ENCODE measurements around the gene TP63.

TP63 gene

DNA sequence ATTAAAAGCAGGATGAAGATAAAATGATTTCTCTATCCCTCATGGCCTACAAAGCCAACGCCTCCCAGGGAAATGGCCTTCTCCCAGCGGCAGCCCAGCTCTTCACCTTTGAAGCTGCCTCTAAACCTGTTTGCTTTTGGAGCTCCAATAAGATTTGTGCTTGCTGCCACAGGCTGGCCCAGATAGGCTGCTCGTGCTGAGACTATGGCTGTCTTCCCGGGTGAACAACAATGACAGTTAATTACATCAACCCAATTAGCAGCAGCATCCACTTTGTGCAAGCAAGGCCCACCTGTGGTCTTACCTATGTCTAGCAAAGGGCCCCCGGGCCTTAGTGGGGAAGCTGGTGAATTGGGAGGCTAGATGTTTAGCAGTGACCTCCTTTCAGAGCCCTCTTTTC, 309.9 kb downstream of the TP63 start:
- Histone ChIP-seq H3K27ac (no peak overlapping the region), H3K4me3 (no peak overlapping the region)
- TF ChIP-seq, protein P1, sequence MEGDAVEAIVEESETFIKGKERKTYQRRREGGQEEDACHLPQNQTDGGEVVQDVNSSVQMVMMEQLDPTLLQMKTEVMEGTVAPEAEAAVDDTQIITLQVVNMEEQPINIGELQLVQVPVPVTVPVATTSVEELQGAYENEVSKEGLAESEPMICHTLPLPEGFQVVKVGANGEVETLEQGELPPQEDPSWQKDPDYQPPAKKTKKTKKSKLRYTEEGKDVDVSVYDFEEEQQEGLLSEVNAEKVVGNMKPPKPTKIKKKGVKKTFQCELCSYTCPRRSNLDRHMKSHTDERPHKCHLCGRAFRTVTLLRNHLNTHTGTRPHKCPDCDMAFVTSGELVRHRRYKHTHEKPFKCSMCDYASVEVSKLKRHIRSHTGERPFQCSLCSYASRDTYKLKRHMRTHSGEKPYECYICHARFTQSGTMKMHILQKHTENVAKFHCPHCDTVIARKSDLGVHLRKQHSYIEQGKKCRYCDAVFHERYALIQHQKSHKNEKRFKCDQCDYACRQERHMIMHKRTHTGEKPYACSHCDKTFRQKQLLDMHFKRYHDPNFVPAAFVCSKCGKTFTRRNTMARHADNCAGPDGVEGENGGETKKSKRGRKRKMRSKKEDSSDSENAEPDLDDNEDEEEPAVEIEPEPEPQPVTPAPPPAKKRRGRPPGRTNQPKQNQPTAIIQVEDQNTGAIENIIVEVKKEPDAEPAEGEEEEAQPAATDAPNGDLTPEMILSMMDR (IDR thresholded peaks at IDR 0.05) = no peak
- DNase-seq (ENCODE audit: low spot score) = no peak

DNA sequence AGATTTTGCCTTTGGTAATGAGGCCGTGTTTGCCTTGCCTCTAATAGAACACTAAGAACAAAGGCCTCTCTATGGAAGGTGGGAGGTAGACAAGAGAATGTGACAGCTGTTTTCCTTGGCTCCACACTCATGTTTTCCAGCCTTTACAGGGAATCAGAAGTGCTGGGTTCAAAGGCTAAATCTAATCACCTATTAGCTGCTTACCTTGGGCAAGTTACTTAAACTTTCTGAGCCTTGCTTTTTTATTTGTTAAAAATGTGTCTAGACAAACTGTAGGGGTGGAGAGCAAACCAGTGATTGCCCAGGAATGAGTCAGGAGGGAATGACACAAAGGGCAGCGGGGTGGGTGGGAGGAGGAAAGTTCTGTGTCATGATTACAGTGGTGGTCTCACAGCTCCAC, 310.5 kb downstream of the TP63 start:
- no peak for DNase-seq (ENCODE audit: low spot score)
- H3K4me3 ChIP-seq = no peak overlapping the region
- TF ChIP-seq, protein P1 (IDR thresholded peaks at IDR 0.05) = no peak
- H3K27ac ChIP-seq = no peak overlapping the region

DNA sequence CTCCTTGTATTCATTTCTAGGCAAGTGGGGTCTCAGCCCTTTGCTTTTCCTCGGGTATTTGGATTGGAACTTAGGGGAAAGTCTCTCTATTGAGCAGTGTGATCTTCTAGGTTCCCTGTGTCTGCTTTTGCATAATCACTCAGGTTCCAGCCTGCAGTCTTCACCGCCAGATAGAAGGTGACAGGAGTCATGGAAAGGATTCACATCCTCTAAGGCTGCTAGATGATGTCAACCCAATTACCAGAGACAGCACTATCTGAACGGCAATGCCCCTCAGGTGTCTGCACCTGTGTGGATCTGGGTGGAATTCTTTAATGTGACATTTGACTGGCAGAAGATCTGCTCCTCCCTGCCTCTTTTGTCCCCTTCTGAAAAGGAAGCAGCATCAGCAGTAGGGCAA, 311.8 kb downstream of the TP63 start:
- TF ChIP-seq, protein P1 (IDR thresholded peaks at IDR 0.05) = no peak
- no peak for DNase-seq (ENCODE audit: low spot score)
- no peak overlapping the region for H3K4me3 ChIP-seq
- no peak overlapping the region for H3K27ac ChIP-seq

DNA sequence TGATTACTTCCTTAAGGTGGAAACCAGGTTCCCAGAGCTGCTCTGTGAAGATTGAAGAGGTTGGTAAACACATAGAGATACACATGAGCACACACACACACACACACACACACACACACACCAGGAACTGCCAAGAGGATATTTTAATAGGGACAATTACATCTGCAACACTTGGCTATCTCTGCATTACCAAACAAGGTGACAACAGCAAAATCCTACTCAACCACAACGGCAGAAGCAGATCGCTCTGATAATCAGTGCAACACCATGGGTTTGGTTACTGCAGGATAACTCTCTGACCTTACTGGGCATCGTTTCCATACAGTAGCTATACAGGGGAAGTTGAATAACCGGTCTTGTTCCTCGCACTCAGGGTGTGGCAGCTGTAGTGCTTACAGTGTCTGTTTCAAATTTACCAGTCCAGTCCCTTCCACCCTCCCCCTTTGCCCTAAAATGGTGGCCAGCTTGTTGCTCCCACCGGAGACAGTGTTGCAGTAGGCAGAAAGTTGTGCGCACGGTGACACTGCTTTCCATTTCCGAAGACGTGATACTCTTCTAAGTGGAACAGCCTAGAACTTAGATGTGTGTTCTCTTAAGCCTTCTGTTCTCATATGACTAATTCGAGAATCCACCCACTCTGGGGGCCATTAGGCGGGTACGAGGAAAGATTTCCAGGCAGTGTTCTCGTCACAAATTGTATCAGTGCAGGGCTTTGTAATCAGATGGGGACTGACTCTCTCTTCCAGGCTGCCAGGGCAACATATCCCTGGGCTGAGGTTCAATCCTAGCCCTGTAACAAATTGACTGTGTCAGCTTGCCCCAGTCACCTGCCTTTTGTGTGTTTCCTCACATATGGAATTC, 313.3 kb downstream of the TP63 start:
- TF ChIP-seq, protein P1 (IDR thresholded peaks at IDR 0.05) = no peak
- H3K27ac ChIP-seq = no peak overlapping the region
- no peak overlapping the region for H3K4me3 ChIP-seq
- no peak for DNase-seq (ENCODE audit: low spot score)

DNA sequence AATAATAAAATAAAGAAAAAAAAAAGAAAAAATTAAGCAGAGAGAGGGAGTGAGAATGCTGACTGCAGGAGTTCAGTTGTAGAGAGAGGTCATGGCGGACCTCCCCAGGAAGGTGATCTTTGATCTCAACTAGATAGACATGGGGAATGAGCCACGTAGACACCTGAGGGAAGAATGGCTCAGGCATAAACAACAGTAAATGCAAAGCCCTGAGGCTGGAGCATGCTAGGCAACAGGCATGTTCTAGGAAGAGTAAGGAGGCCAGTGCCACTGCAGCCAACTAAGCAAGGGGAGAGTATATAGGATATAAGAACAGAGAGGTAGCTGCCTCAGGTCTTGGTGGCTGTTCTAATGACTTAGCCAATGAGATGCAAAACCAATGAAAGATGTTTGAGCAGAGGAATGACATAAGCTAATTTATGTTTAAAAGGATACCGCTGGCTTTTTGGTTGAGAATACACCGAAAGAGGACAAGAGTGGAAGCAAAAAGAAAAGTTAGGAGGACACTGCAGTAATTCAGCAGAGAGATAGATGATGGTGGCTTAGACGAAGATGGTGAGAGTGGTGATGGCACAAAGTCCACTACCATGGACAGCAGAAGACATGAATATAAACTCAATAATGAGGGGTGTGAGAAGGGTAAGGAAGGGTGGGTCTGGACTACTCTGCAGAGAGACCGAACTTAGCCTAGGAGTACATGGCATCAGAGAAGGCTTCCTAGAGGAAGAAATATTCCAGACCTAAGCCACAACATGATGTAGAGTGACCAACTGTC, 314.9 kb downstream of the TP63 start:
- H3K27ac ChIP-seq = no peak overlapping the region
- no peak for DNase-seq (ENCODE audit: low spot score)
- TF ChIP-seq, protein P1 (IDR thresholded peaks at IDR 0.05) = no peak
- no peak overlapping the region for H3K4me3 ChIP-seq

Data from coronary artery (tissue), 2 donors.